ENCODE data around the gene GJB3. TPM values are rescaled to one million over a fixed set of nuclear protein-coding genes. Genes with fewer than 3 reads are reported as not detected.
"Not testable (repeated sequence)": the region's sequence is repeated elsewhere in the genome, so short reads cannot be mapped to it uniquely, and the experiment has no call there.

Gene GJB3
- polyA plus RNA-seq, 6 donors from 2014 or later = not detected

DNA sequence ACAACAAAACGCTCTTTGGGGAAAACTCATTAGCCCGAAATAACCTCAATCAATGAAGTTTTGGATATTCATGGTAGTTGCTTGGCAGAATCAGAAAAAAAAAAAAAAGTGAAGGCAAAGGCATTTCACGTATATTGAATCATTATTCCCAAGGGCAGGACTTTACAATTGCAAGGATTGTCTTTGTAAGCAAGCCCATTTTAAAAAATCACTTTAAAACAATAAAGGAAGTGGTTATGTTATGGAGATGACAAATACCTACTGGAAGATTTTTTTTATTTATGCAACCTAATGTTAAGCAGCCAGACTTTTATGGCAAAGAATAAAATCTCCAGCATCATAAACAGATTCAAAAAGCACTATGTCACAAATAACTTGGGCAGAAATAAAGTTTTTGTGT, 12.2 kb upstream of the GJB3 start:
- no peak overlapping the region for H3K4me3 Mint-ChIP-seq
- DNase-seq (no peak), ATAC-seq (ENCODE audit: low read depth in 2 of 2) (no peak)
- no peaks in the 10 kb centered on the region for H3K9me3 Mint-ChIP-seq
- no peaks in the 10 kb centered on the region for H3K36me3 Mint-ChIP-seq
- H3K27ac Mint-ChIP-seq = no peak overlapping the region
- H3K4me1 Mint-ChIP-seq = no peaks in the 10 kb centered on the region
- no peaks in the 10 kb centered on the region for H3K27me3 Mint-ChIP-seq

DNA sequence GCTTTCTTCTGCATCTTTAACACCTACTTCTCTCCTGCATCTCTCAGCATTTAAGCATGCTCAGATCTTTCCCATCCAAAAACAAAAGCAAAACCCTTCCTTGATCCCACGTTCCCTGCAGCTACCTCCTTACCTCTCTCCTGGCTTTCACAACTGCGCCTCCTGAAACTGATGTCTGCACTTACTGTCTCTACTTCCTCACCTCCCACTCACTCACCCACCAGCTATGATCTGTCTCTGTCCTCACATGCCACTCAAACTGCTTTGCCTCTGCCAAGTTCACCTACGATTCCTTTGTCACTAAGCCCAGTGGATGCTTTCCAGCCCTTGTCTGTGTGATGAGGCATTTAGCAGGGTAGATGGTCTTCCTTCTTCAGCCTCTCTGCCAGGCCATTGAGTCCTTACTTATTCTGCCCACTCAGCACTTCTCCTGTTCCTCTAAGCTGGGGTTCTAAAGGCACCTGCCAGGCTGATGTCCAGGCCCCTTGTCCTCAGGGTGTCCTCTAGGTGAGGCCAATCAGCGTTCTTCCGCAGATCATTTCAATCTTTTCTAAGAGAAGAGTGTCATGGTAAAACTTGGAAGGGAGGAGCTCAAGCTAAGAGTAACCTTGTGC, 10.0 kb upstream of the GJB3 start:
- Mint-ChIP-seq H3K27me3 (no peaks in the 10 kb centered on the region), H3K36me3 (no peaks in the 10 kb centered on the region), H3K9me3 (no peaks in the 10 kb centered on the region), H3K4me3 (no peak overlapping the region), H3K4me1 (no peaks in the 10 kb centered on the region), H3K27ac (no peak overlapping the region)
- ATAC-seq (ENCODE audit: low read depth in 2 of 2) (no peak), DNase-seq (no peak)

DNA sequence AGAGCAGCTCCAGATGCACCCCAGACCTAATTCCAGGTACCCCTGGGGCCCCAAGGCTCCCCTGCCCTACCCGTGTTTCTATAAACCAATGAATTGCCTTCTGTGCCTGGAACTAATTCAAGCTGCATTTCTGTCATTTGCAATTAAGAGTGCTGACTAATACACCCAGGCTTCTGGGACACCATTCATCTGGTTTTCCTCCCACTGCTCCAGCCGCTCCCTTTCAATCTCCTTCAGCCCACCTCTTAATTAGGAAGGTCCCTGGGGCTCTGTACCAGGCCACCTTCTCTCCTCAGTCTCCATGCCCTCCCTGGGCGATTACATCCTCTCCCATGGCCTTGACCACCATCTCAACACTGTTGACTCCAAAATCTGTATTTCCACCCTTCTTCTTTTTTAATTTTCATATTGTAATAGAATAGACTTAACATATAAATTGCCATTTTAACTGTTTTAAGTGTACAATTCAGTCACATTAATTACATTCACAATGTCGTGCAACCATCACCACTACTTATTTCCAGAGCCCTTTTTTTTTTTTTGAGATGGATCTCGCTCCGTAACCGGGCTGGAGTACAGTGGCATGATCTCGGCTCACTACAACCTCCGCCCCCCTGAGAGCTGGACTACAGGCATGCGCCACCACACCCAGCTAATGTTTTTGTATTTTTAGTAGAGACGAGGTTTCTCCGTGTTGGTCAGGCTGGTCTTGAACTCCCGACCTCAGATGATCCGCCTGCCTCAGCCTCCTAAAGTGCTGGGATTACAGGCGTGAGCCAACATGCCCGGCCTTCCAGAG, 9.2 kb upstream of the GJB3 start:
- DNase-seq (no peak), ATAC-seq (ENCODE audit: low read depth in 2 of 2) (no peak)
- Mint-ChIP-seq H3K4me3 (no peak overlapping the region), H3K4me1 (no peaks in the 10 kb centered on the region), H3K9me3 (no peaks in the 10 kb centered on the region), H3K36me3 (no peaks in the 10 kb centered on the region), H3K27ac (no peak overlapping the region), H3K27me3 (no peaks in the 10 kb centered on the region)

DNA sequence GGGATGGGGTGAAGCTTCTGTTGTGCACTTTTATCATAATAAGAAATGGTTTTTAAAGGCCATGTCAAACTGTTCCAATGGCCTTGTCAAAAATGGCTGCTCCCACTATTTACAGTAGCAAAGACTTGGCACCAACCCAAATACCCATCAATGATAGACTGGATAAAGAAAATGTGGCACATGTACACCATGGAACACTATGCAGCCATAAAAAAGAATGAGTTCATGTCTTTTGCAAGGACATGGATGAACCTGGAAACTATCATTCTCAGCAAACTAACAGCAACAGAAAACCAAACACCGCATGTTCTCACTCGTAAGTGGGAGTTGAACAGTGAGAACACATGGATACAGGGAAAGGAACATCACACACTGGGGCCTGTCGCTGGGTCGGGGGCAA, 7.9 kb upstream of the GJB3 start:
- H3K27ac Mint-ChIP-seq; H3K36me3 Mint-ChIP-seq; ATAC-seq (ENCODE audit: low read depth in 2 of 2); H3K4me1 Mint-ChIP-seq; H3K4me3 Mint-ChIP-seq; DNase-seq; H3K9me3 Mint-ChIP-seq: not testable (repeated sequence)
- H3K27me3 Mint-ChIP-seq = peaks cover 5 to 11% (median 9%) of the 10 kb centered on the region in 3 donors

DNA sequence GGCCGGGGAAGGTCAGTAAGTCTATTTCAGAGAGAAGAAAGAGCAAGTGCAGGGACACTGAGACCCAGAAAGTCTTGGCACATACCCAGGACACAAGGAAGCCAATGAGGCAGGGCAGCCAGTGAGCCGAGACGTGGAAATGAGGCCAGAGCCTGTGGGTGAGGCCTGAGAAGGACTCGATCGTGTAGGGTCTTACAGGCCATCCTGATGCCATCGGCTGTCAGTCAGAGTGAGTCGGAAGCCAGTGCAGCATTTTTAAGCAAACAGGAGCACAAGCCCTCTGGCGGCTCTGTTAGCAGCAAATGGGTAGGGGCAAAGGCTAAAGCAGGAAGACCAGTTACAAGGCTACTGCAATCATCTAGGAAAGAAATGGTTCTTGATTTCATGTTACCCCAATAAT, 6.1 kb upstream of the GJB3 start:
- no peaks in the 10 kb centered on the region for H3K4me1 Mint-ChIP-seq
- no peak overlapping the region for H3K4me3 Mint-ChIP-seq
- no peaks in the 10 kb centered on the region for H3K36me3 Mint-ChIP-seq
- DNase-seq (no peak), ATAC-seq (ENCODE audit: low read depth in 2 of 2) (no peak)
- H3K9me3 Mint-ChIP-seq = no peaks in the 10 kb centered on the region
- no peak overlapping the region for H3K27ac Mint-ChIP-seq
- H3K27me3 Mint-ChIP-seq = peaks cover 22 to 28% (median 23%) of the 10 kb centered on the region in 3 donors

DNA sequence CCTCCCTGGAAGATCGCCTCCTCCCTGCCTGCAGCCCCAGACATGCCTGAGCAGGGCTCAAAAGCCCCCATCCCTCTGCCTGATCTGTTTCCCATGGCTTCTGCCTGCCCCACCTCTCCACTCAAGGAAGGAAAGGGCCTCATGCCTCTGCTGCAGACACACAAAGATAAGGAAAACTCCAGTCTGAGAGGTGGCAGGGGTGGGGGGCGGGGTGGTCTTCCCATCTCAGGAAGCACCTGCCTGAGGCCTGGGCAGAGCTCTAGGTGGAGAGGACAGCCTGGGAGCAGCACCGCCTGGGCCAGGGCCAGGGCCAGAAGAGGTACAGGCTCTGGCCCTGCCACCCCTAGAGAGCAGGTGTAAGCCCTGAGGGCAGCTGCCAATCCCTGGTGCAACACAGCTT, 4.1 kb upstream of the GJB3 start:
- no peak for DNase-seq
- Mint-ChIP-seq H3K27ac (no peak overlapping the region), H3K4me3 (no peak overlapping the region), H3K4me1 (peaks cover 0 to 1% (median 1%) of the 10 kb centered on the region in 3 donors), H3K9me3 (no peaks in the 10 kb centered on the region), H3K36me3 (no peaks in the 10 kb centered on the region), H3K27me3 (peaks cover 28 to 31% (median 31%) of the 10 kb centered on the region in 3 donors)
- ATAC-seq (ENCODE audit: low read depth in 2 of 2) = no peak

DNA sequence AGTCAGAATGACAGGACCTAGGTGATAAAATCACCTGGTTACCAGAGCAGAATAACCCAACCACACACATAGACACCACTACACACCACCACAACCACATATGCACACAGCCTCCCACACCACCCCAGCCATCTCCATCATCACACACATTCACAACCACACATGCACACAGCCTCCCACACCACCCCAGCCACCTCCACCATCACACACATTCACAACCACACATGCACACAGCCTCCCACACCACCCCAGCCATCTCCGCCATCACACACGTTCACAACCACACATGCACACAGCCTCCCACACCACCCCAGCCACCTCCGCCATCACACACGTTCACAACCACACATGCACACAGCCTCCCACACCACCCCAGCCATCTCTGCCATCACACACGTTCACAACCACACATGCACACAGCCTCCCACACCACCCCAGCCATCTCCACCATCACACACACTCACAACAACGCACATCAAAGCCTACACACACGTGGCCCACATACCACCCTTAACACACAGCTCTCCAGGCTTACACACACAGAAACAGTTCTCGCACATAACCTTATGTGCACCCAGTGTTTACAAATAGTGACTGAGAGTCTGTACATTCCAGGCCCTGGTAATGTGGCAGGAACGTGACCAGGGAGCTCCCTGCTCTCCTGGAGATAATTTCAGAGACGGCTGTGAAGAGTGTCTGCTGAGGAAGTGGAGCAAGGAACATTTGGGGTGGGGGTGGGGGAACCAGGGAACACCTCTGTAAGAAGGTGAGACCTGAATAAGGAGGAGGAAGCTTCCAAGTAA, 3.3 kb upstream of the GJB3 start:
- H3K27me3 Mint-ChIP-seq = peaks cover 31 to 39% (median 36%) of the 10 kb centered on the region in 3 donors
- H3K4me1 Mint-ChIP-seq = peaks cover 0 to 5% (median 4%) of the 10 kb centered on the region in 3 donors
- DNase-seq = no peak
- H3K9me3 Mint-ChIP-seq = no peaks in the 10 kb centered on the region
- no peaks in the 10 kb centered on the region for H3K36me3 Mint-ChIP-seq
- no peak for ATAC-seq (ENCODE audit: low read depth in 2 of 2)
- no peak overlapping the region for H3K27ac Mint-ChIP-seq
- no peak overlapping the region for H3K4me3 Mint-ChIP-seq

DNA sequence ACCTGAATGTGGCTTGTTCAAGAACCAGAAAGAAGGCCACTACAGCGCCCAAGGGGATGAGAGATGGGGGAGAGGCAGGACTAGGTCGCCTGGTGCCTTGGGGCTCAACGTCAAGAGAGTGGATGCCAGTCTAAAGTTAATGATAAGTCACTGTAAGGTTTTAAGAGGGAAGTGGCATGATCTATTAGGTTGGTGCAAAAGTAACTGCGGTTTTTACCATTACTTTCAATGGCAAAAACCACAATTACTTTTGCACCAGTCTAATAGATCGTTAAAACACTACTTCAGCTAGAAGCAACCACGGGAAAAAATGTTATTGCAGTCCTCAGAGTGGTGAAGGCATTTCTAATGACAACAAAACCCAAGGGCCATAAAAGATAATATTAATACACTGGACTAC, 2.6 kb upstream of the GJB3 start:
- Mint-ChIP-seq H3K27ac (no peak overlapping the region), H3K4me3 (no peak overlapping the region), H3K27me3 (peaks cover 32 to 46% (median 42%) of the 10 kb centered on the region in 3 donors), H3K4me1 (peaks cover 0 to 5% (median 4%) of the 10 kb centered on the region in 3 donors), H3K9me3 (no peaks in the 10 kb centered on the region), H3K36me3 (no peaks in the 10 kb centered on the region)
- ATAC-seq (ENCODE audit: low read depth in 2 of 2) = no peak
- DNase-seq = no peak

DNA sequence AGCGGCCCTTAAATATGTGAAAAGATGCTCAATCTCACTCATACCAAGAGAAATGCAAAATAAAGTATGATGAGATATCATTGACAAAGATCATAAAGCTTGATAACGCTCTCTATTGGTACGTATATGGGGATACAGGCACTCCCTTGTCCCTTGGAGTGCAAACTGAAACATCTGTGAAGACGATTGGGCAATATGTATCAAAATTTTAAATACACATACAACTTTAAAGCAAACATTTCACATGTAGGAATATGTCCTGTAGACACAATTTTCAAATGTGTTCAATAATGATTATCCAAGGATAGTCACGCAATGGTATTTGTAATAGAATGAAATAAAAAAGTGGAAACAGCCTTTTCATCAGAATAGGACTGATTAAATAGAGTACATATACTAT, 2.0 kb upstream of the GJB3 start:
- Mint-ChIP-seq H3K4me3 (no peak overlapping the region), H3K27me3 (peaks cover 37 to 52% (median 49%) of the 10 kb centered on the region in 3 donors), H3K27ac (no peak overlapping the region), H3K36me3 (no peaks in the 10 kb centered on the region), H3K4me1 (peaks cover 0 to 5% (median 4%) of the 10 kb centered on the region in 3 donors), H3K9me3 (no peaks in the 10 kb centered on the region)
- no peak for DNase-seq
- ATAC-seq (ENCODE audit: low read depth in 2 of 2) = no peak

DNA sequence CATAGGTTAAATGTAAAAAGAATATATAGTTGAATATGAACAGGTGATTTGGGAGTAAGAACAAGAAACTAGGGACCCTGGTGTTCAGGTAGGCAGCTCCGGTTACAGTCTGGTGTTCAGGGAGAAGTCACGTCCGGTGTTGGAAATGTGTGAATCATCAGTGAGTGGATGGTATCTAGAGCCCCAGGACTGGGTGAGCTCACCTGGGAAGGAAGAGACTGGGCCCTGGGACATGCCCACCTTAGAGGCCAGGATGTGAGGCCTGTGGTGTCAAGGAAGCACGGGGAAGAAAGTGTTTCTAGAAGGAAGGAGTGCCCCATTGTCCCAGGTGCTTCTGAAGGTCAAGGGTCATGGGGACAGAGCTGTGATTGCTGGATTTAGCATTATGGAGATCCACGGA, 1.5 kb upstream of the GJB3 start:
- peaks cover 43 to 55% (median 54%) of the 10 kb centered on the region in 3 donors for H3K27me3 Mint-ChIP-seq
- peak overlapping the region in 1 of 6 donors; percentile 32 for H3K27ac Mint-ChIP-seq
- H3K4me3 Mint-ChIP-seq = peak overlapping the region in 2 of 8 donors; percentile 3 to 16

DNA sequence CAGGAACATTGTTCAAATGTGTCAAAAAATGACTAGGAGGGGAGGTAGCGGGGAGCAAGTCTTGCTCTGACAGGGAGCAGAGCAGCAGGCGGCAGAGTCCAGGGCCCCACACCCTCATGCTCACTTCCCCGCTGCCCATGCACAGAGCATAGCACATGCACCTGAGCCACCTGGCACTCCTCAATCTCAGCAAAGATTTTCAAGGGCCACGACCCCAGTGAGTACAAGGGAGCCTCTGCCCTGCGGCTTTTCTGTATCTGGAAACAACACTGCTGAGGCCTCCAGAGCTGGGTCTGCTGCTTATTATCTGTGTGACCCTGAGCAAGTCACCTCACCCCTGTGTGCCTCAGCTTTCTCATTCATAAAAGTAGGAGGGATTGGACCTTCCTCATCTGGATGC, 1.1 kb upstream of the GJB3 start:
- Mint-ChIP-seq H3K27ac (no peak overlapping the region), H3K27me3 (peaks cover 46 to 58% (median 57%) of the 10 kb centered on the region in 3 donors), H3K4me1 (peaks cover 0 to 5% (median 4%) of the 10 kb centered on the region in 3 donors), H3K4me3 (peak overlapping the region in 1 of 8 donors; percentile 3), H3K36me3 (no peaks in the 10 kb centered on the region), H3K9me3 (no peaks in the 10 kb centered on the region)
- DNase-seq = no peak
- ATAC-seq (ENCODE audit: low read depth in 2 of 2) = no peak

More for the DNA sequence above, 1.5 kb upstream of the GJB3 start:
- no peaks in the 10 kb centered on the region for H3K36me3 Mint-ChIP-seq
- DNase-seq = no peak
- H3K4me1 Mint-ChIP-seq = peaks cover 0 to 5% (median 4%) of the 10 kb centered on the region in 3 donors
- no peak for ATAC-seq (ENCODE audit: low read depth in 2 of 2)
- H3K9me3 Mint-ChIP-seq = no peaks in the 10 kb centered on the region

DNA sequence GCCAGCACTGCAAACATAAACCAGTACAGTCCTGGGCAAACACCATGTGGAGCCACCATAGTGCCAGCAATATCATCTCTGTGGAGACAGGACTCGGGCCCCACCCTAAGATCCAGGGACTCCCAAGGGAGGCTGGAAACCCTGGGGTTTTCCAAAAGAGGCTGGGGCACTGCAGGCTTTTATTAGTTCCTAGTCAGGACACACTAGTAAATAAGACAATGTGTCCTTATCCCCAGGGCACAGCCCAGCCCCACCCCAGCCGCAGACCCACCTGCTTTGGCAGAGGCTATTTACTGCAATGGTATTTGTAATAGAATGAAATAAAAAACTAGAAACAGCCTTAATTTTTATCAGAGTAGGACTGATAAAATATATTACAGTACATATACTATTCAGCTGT, 486 bp upstream of the GJB3 start:
- H3K36me3 Mint-ChIP-seq = no peaks in the 10 kb centered on the region
- peaks cover 49 to 64% (median 63%) of the 10 kb centered on the region in 3 donors for H3K27me3 Mint-ChIP-seq
- H3K27ac Mint-ChIP-seq = no peak overlapping the region
- H3K4me1 Mint-ChIP-seq = peaks cover 0 to 5% (median 4%) of the 10 kb centered on the region in 3 donors
- H3K4me3 Mint-ChIP-seq = peak overlapping the region in 1 of 8 donors; percentile 16
- no peak for DNase-seq
- H3K9me3 Mint-ChIP-seq = no peaks in the 10 kb centered on the region
- ATAC-seq (ENCODE audit: low read depth in 2 of 2) = no peak

DNA sequence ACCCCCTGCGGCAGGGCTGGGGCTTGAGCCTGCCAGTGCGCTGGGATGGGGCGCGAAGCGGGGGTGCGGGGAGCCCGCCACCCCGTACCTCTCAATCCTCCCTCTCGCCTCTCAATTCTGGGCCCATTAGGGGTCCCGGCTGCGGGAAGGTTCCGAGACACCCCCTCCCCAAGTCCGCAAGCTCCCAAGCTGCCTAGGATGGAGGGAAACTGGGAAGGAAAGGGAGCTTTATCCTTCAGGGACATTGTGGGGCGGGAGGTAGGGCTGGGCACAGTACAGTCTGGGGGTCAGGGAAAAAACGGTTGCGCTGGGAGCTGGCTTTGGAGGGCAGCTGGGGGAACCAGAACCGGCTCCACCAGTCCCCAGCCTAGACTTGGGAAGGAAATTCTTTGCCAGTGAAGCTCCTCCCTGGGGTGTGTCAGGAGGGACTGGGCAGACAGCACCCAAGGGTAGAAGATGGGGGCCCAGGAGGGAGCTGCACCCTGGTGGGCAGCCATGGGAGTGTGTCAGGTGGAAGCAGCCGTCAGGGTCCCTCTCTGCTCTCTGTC, 904 bp downstream of the GJB3 start:
- DNase-seq (no peak), ATAC-seq (ENCODE audit: low read depth in 2 of 2) (no peak)
- H3K27ac Mint-ChIP-seq = peak overlapping the region in 1 of 6 donors; percentile 72
- H3K36me3 Mint-ChIP-seq = no peaks in the 10 kb centered on the region
- peak overlapping the region in 3 of 8 donors; percentile 14 to 70 (median 61) for H3K4me3 Mint-ChIP-seq
- H3K4me1 Mint-ChIP-seq = peaks cover 5 to 10% (median 5%) of the 10 kb centered on the region in 3 donors
- H3K9me3 Mint-ChIP-seq = no peaks in the 10 kb centered on the region
- peaks cover 56 to 77% (median 76%) of the 10 kb centered on the region in 3 donors for H3K27me3 Mint-ChIP-seq

Data from naive B cell (primary cell).